GM21576 (cell line): ENCODE results near the gene SMIM5.
A peak's percentile ranks its signal among the peaks of the same experiment; 100 is the strongest.
"Not testable (repeated sequence)": the region's sequence is repeated elsewhere in the genome, so short reads cannot be mapped to it uniquely, and the experiment has no call there.

Source experiments
- ATAC-seq: cut with Tn5 transposase; IDR thresholded peaks from one replicate; pipeline ENCODE4 v1.9.1; 2021; ENCODE audit warnings: mild to moderate bottlenecking, moderate library complexity; ENCODE audit not compliant: unreplicated experiment

SMIM5 gene, protein sequence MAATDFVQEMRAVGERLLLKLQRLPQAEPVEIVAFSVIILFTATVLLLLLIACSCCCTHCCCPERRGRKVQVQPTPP

DNA sequence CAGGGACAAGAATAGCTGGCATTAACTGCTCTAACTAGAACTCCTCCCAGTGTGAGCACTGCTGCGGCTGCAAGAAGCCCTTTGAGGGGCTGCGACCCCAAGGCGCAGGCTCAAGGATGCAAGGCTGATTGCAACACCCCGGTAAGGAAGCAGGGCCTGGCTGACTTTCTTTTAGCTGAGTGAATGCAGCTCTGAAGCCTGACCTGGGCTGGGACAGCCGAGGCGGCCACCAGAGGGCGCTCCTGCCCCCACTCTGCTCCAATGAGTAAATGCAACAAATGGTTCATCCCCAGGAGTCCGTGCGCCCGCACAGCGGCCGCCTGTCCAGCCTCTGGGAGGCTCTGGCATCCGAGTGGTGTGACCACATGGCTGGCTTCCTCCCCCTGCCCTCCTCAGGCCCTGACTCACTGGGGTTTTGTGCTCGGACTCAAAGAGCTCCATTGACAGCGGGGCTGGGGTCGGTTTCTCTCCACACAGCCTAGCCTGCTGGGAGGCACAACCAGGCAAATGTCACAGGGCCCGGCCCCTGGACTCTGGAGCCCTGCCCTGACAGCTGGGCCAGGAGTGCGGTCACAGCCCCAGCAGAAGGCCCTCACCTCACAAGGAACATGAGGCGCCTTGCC, at the start of gene SMIM5:
Gene SMIM5, plus strand, starts transcription at position 572 of the 623 bp plus-strand sequence. CDS start 6,768 bp downstream, outside the sequence.
- ATAC-seq: no peak

- no peak for ATAC-seq
Observed at GRCh38 chr17:75584849-75585175, 48.4 kb upstream of the SMIM5 start.

DNA sequence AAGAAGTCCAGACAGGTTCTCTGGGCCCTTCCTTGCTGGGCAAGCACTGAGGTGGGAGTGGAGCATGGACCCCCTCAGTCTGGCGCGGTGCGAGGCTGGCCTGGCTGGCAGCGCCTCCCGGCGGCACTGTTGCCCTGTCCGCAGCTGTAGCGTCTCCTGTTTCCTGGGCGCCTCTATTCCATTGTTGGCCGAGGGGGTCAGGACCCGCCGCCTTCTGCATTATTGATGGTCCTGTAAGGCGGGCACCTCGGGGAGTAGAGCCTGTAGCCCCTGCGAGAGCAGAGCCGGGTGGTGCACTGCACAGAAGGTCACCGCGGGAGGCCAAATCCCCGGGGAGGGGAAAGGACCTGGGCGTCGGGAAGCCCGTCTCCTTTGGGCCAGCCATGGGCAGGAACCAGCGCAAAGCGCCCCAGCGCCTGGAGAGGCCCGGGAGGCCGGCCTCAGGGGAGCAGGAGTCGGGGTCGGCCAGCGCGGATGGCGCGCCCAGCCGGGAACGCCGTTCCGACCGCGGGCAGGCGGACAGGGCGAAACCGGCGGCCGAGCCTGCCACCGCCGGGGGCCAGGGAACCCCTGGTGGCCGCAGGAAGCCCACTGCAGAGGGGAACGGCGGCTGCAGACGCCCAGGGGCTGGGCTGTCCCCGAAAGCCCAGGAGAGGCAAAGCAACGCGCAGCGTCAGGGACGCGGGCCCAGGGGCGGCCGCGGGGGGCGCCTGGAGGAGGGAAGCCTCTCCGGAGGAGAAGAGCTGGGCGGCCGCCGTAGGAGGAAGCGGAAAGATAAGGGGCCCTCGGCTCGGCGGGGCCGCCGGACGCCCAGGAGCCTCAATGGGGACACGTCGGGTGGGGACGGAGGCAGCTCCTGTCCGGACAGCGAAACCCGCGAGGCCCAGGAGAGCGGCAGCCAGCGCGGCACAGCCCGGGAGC, 45.3 kb upstream of the SMIM5 start, which contains the start of gene MYO15B:
Gene MYO15B, plus strand, starts transcription at position 126 of the 921 bp plus-strand sequence. Its CDS starts 258 bp downstream, at position 384.
- no peak for ATAC-seq

DNA sequence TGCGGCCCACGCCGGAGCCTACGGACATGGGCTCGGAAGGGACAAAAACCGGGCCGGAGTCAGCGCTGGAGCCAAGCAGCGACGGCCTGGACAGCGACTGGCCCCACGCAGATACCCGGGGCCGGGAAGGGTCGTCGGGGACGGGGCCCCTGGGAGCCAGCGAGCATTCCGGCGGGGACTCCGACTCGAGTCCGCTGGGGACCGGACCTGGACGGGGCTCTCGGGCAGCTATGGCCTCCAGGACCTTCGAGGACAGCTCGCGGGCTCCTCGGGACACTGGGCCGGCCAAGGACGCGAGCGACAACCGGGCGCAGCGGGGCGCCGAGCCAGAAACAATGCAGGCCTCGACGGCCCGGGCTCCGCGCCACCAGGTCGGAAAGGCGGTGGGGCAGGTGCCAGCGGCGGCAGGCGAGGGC, 44.6 kb upstream of the SMIM5 start:
- ATAC-seq: no peak

GRCh38 chr17:75589012-75589918, 44.0 kb upstream of the SMIM5 start:
- peak; percentile 64 for ATAC-seq

GRCh38 chr17:75589919-75590303, 43.3 kb upstream of the SMIM5 start:
- no peak for ATAC-seq

GRCh38 chr17:75590314-75590761, 42.9 kb upstream of the SMIM5 start:
- no peak for ATAC-seq

DNA sequence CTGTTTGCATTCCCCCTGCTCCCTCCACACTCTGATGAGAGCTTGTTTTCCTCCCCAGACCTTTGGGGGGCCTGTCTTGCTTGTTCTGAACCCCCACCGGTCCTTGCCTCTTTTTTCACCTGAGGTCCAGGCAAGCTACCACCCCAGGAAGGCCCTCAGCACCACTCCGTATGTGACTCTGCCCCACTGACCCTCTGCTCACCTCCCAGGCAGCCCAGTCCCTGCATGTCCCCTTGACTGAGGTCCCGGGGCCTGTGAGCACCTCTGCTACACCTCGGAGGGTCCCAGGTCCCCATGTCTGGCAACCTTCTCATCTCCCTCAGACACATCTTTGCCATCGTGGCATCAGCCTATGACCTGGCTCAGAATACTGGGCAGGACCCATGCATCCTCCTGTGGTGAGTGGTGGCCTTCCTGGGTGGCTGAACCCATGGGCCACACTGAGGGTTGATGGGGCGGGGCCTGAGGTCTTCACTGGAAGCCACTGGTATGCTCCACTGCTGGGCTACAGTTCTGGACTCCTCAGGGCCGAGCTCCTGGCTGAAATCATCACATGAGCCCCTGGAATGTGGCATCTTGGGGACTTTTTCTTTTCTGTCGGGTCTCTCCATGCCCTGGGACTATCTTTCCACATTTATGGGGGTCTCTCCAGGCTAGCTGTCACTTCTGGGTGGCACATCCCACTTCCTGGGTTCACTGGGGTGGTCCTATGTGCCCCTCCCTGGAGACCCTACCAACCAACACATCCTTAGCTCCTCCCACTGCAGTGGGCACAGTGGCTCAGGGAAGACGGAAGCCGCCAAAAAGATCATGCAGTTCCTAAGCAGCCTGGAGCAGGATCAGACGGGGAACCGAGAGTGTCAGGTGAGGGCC, 42.1 kb upstream of the SMIM5 start:
- no peak for ATAC-seq

DNA sequence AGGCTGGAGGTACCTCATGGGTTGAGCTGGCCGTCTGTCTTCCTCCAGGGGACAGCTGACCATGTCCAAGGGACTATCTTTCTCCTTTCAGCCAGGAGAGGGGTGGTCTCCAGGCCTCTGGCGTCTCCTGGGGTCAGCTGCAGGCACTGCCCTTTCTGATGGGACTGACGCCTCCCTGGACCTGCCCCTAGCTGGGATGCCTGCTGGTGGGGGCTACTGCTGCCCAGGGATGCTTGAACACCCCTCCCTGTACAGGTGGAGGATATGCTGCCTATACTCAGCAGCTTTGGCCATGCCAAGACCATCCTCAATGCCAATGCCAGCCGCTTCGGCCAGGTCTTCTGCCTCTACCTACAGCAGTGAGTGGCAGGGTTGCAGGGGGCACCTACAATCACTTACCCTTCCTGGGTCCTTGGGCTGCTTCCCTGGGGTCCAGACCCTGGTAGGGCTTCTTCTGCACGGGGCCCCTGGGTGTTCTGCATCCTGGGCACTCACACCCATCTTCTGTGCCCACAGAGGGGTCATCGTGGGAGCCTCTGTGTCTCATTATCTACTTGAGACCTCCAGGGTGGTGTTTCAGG, 41.4 kb upstream of the SMIM5 start:
- no peak for ATAC-seq

DNA sequence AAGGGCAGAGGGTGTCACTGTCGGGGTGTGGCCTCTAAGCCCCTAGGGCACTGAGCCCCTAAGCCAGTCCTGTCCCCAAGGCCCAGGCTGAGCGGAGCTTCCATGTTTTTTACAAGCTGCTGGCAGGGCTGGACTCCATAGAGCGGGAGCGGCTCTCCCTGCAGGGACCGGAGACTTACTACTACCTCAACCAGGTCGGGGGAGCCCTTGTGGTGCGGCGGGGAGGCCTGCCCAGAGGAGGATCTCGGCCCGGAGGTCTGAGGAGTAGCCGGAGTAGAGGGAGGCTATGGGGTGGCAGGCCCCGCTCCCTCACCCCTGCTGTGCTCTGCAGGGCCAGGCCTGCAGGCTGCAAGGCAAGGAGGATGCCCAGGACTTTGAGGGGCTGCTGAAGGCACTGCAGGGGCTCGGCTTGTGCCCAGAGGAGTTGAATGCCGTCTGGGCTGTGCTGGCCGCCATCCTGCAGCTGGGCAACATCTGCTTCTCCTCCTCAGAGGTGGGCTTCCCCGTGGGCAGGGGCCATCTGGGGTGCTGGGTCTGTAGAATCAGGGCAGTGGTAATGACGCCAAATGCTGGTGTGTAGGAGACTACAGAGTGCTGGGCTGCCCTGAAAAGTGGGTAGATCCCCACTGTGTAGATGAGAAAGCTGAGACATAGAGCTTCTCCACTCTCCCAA, 40.8 kb upstream of the SMIM5 start:
- ATAC-seq: no peak

GRCh38 chr17:75593430-75593829, 39.8 kb upstream of the SMIM5 start:
- ATAC-seq: not testable (repeated sequence)

DNA sequence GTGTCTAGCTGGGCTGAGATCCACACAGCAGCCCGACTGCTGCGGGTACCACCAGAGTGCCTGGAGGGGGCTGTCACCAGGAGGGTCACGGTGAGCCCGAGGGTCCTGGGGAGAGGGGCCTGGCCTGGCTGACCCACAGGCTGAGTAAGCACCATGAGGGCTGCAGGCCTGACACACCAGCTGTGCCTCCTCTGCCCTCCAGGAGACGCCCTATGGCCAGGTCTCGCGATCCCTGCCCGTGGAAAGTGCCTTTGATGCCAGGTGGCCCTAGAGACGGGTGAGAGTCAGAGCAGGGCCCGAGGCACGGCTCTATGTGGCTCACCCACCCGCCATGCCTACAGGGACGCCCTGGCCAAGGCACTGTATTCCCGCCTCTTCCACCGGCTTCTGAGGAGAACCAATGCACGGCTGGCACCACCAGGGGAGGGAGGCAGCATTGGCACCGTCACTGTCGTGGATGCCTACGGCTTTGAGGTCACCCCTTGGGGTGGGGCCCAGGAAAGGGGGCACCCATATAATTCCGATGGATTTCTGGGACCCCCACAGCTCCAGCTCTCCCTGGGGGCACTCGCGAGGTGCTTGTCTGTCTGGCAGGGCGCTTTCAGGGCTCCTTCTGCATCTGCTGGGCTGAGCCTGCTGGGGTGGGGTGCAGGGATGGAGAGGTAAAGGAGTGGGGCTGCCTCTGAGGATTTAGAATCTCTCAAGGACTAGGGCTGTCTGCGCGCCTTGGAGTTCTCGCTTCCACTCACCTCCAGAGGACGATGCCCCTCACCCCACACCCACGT, 38.5 kb upstream of the SMIM5 start:
- ATAC-seq: no peak

- ATAC-seq: no peak
Observed at GRCh38 chr17:75595284-75595919, 37.8 kb upstream of the SMIM5 start.

DNA sequence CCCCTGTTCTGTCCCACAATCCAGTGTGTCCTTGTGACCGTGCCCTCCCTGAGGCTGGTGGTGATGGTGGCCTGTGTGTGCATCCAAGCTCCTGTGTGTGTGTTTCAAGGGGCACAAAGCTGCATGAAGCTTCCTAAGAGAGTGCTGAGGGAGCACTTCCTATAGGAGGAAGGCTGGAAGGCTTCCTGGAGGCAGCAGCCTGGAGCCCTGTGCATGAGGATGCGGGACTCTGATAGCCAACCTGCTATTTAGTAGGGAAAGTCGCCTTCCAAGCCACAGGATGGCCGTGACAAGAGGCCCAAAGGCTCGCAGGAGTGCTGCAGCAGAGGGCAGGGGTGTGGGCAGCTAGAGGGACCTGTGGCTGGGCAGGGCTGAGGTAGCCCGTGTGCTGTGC, 37.3 kb upstream of the SMIM5 start:
- ATAC-seq: no peak

- no peak for ATAC-seq
Observed at GRCh38 chr17:75596320-75597087, 36.7 kb upstream of the SMIM5 start.

DNA sequence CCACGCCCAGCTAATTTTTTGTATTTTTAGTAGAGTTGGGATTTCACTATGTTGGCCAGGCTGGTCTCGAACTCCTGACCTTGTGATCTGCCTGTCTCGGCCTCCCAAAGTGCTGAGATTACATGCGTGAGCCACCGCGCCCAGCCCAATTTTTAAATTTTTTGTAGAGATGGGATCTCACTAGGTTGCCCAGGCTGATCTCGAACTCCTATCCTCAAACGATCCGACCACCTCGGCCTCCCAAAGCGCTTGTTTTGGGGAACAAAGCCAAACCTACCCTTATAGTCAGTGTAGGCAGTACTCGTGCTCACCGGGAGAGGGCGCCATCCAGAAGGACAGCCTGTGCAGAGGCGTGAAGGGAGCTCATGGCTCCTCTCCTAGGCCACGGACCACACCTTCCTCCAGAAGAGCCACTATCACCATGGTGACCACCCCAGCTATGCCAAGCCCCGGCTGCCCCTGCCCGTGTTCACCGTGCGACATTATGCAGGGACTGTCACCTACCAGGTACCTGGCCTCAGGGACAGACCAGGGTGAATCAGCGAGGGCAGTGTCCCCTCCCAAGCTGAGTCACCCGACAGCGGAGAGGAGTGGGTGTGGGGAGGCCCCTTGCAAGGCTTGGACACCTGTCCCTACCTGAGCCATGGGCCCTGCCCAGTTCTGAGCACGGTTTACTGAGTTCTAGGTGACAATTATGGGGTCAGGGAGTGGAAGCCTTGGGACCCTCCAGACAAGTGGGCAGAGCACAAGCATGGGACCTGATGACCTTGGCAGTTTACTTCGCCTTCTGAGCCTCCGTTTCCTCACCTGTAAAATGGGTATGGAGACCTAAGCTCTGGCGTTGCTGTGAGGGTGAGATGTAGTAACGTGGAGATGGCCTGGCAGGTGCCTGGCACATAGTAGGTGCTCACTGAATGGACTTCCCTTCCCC, 31.9 kb upstream of the SMIM5 start:
- ATAC-seq: no peak
